Right lobe of liver (tissue), 4 donors: ENCODE results near the gene TRDMT1.

Experiments
- POLR2A ChIP-seq: fragments of 450-650 bp; IDR thresholded peaks from one replicate; pipeline ENCODE4 v1.6.1; 2017; ENCODE audit warnings: antibody characterized with exemption, mild to moderate bottlenecking
- TF ChIP-seq, protein P1 (sequence below), 4 donors: fragments of 200-600 bp in 3 of 4; fragments of 450-650 bp in 1 of 4; IDR thresholded peaks; one replicate each; pipeline versions ENCODE4 v1.5.1 to v1.8.0; 2016 to 2022; ENCODE audit warnings: antibody characterized with exemption in 4 of 4, mild to moderate bottlenecking in 2 of 4
- donor health status: DM: no; HTN: no; CAD: no.
- donor health status: DM: no; HTN: no; CAD: no.
- donor health status: DM: no; HTN: yes; CAD: no.

- TF ChIP-seq, protein P1, sequence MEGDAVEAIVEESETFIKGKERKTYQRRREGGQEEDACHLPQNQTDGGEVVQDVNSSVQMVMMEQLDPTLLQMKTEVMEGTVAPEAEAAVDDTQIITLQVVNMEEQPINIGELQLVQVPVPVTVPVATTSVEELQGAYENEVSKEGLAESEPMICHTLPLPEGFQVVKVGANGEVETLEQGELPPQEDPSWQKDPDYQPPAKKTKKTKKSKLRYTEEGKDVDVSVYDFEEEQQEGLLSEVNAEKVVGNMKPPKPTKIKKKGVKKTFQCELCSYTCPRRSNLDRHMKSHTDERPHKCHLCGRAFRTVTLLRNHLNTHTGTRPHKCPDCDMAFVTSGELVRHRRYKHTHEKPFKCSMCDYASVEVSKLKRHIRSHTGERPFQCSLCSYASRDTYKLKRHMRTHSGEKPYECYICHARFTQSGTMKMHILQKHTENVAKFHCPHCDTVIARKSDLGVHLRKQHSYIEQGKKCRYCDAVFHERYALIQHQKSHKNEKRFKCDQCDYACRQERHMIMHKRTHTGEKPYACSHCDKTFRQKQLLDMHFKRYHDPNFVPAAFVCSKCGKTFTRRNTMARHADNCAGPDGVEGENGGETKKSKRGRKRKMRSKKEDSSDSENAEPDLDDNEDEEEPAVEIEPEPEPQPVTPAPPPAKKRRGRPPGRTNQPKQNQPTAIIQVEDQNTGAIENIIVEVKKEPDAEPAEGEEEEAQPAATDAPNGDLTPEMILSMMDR (IDR thresholded peaks at IDR 0.05) = no peak
- TF ChIP-seq POLR2A = no peak
These were observed 100.9 kb downstream of the TRDMT1 start for GRCh38 chr10:17100586-17100985.
